ENCODE measurements around the gene EIF2B4. TPM values are rescaled to one million over a fixed set of nuclear protein-coding genes. Genes with fewer than 3 reads are reported as not detected.
A peak's percentile ranks its signal among the peaks of the same experiment; 100 is the strongest.

Gene EIF2B4
- total RNA-seq, 2 donors from 2014 or later: 24.9 to 39.2 TPM

- Histone ChIP-seq H3K4me1 (peaks cover 8% of the 10 kb centered on the region), H3K27ac (no peak overlapping the region), H3K27me3 (no peaks in the 10 kb centered on the region), H3K9me3 (no peaks in the 10 kb centered on the region), H3K36me3 (replicated peaks in 1 of 2; ENCODE audit: insufficient read depth in 1 of 2, low read depth in 2 of 2) (peaks cover 0 to 3% of the 10 kb centered on the region in 2 donors), H3K4me3 (no peak overlapping the region)
- intact Hi-C loops (cut with DNase I): no loop called here
- no peak for ATAC-seq
- no peak for DNase-seq
- WGBS, 2 donors: 94% methylated on average over 2 of the region's 2 CpGs; no CpG with 5 or more reads in 1 of the 2 donors
- no peak for TF ChIP-seq POLR2A (IDR thresholded peaks at IDR 0.05)
- TF ChIP-seq CTCF (IDR thresholded peaks at IDR 0.05): no peak
Observed at GRCh38 chr2:27347641-27348040, 22.5 kb downstream of the EIF2B4 start.

GRCh38 chr2:27336173-27336572 is 34.0 kb downstream of the EIF2B4 start:
- intact Hi-C loops (cut with DNase I): no loop called here
- Histone ChIP-seq H3K36me3 (replicated peaks in 1 of 2; ENCODE audit: insufficient read depth in 1 of 2, low read depth in 2 of 2) (peaks cover 11 to 50% of the 10 kb centered on the region in 2 donors), H3K4me1 (no peaks in the 10 kb centered on the region), H3K27ac (no peak overlapping the region), H3K9me3 (no peaks in the 10 kb centered on the region), H3K4me3 (no peak overlapping the region), H3K27me3 (no peaks in the 10 kb centered on the region)
- DNase-seq (no peak), ATAC-seq (no peak)
- WGBS, 2 donors: 94 to 95% methylated on average over 7 of the region's 7 CpGs
- TF ChIP-seq CTCF (IDR thresholded peaks at IDR 0.05): no peak
- TF ChIP-seq POLR2A (IDR thresholded peaks at IDR 0.05): no peak

- TF ChIP-seq CTCF (IDR thresholded peaks at IDR 0.05) (no peak), POLR2A (IDR thresholded peaks at IDR 0.05) (no peak)
Observed at GRCh38 chr2:27335311-27335710, 34.8 kb downstream of the EIF2B4 start.

GRCh38 chr2:27324720-27325119 is 45.4 kb downstream of the EIF2B4 start:
- Histone ChIP-seq H3K9me3 (no peaks in the 10 kb centered on the region), H3K27ac (no peak overlapping the region), H3K36me3 (replicated peaks in 1 of 2; ENCODE audit: insufficient read depth in 1 of 2, low read depth in 2 of 2) (peaks cover 0 to 13% of the 10 kb centered on the region in 2 donors), H3K27me3 (no peaks in the 10 kb centered on the region), H3K4me3 (no peak overlapping the region), H3K4me1 (peaks cover 40% of the 10 kb centered on the region)
- ATAC-seq: no peak
- intact Hi-C loops (cut with DNase I): no loop called here
- TF ChIP-seq CTCF (IDR thresholded peaks at IDR 0.05): no peak
- TF ChIP-seq POLR2A (IDR thresholded peaks at IDR 0.05): no peak
- DNase-seq: no peak
- WGBS, 2 donors: 82 to 93% methylated on average over 5 of the region's 5 CpGs

More at GRCh38 chr2:27335311-27335710, 34.8 kb downstream of the EIF2B4 start:
- 83 to 96% methylated on average over 1 to 3 of the region's 3 CpGs for WGBS, 2 donors
- no peaks in the 10 kb centered on the region for H3K27me3 ChIP-seq
- H3K27ac ChIP-seq: no peak overlapping the region
- no peak overlapping the region for H3K4me3 ChIP-seq
- peaks cover 11 to 43% of the 10 kb centered on the region in 2 donors for H3K36me3 ChIP-seq (replicated peaks in 1 of 2; ENCODE audit: insufficient read depth in 1 of 2, low read depth in 2 of 2)
- no peak for ATAC-seq
- no peak for DNase-seq
- no peaks in the 10 kb centered on the region for H3K9me3 ChIP-seq
- H3K4me1 ChIP-seq: no peaks in the 10 kb centered on the region
- intact Hi-C loops (cut with DNase I): no loop called here

GRCh38 chr2:27323596-27324285 is 46.4 kb downstream of the EIF2B4 start:
- Histone ChIP-seq H3K9me3 (no peaks in the 10 kb centered on the region), H3K4me1 (peaks cover 40% of the 10 kb centered on the region), H3K27me3 (no peaks in the 10 kb centered on the region), H3K36me3 (replicated peaks in 1 of 2; ENCODE audit: insufficient read depth in 1 of 2, low read depth in 2 of 2) (peaks cover 0 to 8% of the 10 kb centered on the region in 2 donors), H3K4me3 (peak overlapping the region; percentile 13 to 69), H3K27ac (peak overlapping the region; percentile 78 to 100 (median 96))
- DNase-seq: peak in 2 of 4 donors; percentile 31 to 47
- 8 to 10% methylated on average over 5 of the region's 5 CpGs for WGBS, 2 donors
- TF ChIP-seq CTCF (IDR thresholded peaks at IDR 0.05): no peak
- TF ChIP-seq POLR2A (IDR thresholded peaks at IDR 0.05): no peak
- no peak for ATAC-seq
- intact Hi-C loops (cut with DNase I): no loop called here

Data from body of pancreas (tissue), 4 donors.